HepG2 (cell line): ENCODE measurements around the gene ANKLE1. TPM values are rescaled to one million over a fixed set of nuclear protein-coding genes. Genes with fewer than 3 reads are reported as not detected.

Source experiments
- BCL6 ChIP-seq: IDR thresholded peaks from 2 replicates; pipeline ENCODE4 v1.6.1; 2016; ENCODE audit warnings: missing genetic modification reagents, missing compliant biosample characterization
- FOXJ3 ChIP-seq: sonication (generic); formaldehyde crosslinking; IDR thresholded peaks from 2 replicates; pipeline ENCODE4 v1.4.0; 2020; ENCODE audit warnings: missing genetic modification reagents, mild to moderate bottlenecking, borderline replicate concordance
- HOXA7 ChIP-seq: sonication (generic); formaldehyde crosslinking; IDR thresholded peaks from 2 replicates; pipeline ENCODE4 v1.8.1; 2022; ENCODE audit warnings: mild to moderate bottlenecking, missing genetic modification reagents, moderate library complexity
- IRF2 ChIP-seq: IDR thresholded peaks from 2 replicates; pipeline ENCODE4 v1.6.1; 2018; ENCODE audit warnings: missing genetic modification reagents, missing compliant biosample characterization
- KLF9 ChIP-seq: IDR thresholded peaks from 2 replicates; pipeline ENCODE4 v1.6.1; 2016; ENCODE audit warnings: low read depth
- MXI1 ChIP-seq: IDR thresholded peaks from 3 replicates; pipeline ENCODE4 v1.6.1; 2012; ENCODE audit warnings: low read depth, low read length, inconsistent platforms, borderline replicate concordance
- PATZ1 ChIP-seq: sonication (generic); formaldehyde crosslinking; IDR thresholded peaks from 2 replicates; pipeline ENCODE4 v1.4.0; 2020; ENCODE audit warnings: missing genetic modification reagents
- RXRA ChIP-seq: sonication (generic); formaldehyde crosslinking; IDR thresholded peaks from 2 replicates; pipeline ENCODE4 v1.5.1; 2020; ENCODE audit warnings: missing genetic modification reagents
- SOX5 ChIP-seq: IDR thresholded peaks from 2 replicates; pipeline ENCODE4 v1.6.1; 2016; ENCODE audit warnings: borderline replicate concordance
- SPEN ChIP-seq: sonication (generic); formaldehyde crosslinking; IDR thresholded peaks from 2 replicates; pipeline ENCODE4 v1.5.1; 2020; ENCODE audit warnings: low read depth, mild to moderate bottlenecking, missing genetic modification reagents
- ZBTB3 ChIP-seq: sonication (generic); formaldehyde crosslinking; IDR thresholded peaks from 2 replicates; pipeline ENCODE4 v1.4.0; 2020; ENCODE audit warnings: low read depth, mild to moderate bottlenecking, moderate library complexity, missing genetic modification reagents, borderline replicate concordance
- ZFAT ChIP-seq: sonication (generic); formaldehyde crosslinking; conservative IDR thresholded peaks from 2 replicates; pipeline ENCODE4 v1.8.1; 2023; ENCODE audit warnings: missing genetic modification reagents, inconsistent platforms
- ZNF253 ChIP-seq: sonication (generic); formaldehyde crosslinking; IDR thresholded peaks from 2 replicates; pipeline ENCODE4 v1.8.0; 2022; ENCODE audit warnings: mild to moderate bottlenecking, missing genetic modification reagents, borderline replicate concordance
- ZNF747 ChIP-seq: sonication (generic); formaldehyde crosslinking; IDR thresholded peaks from 2 replicates; pipeline ENCODE4 v1.8.1; 2023; ENCODE audit warnings: missing genetic modification reagents, mild to moderate bottlenecking, borderline replicate concordance
- ZNF768 ChIP-seq: sonication (generic); formaldehyde crosslinking; IDR thresholded peaks from 2 replicates; pipeline ENCODE4 v1.4.0; 2020; ENCODE audit warnings: missing genetic modification reagents
- polyA plus RNA-seq, 8 experiments: library from polyadenylated mRNA; depleted of rRNA in 3 of 8; stranded (reverse) in 7 of 8; unstranded in 1 of 8; fragments of >200 nt; fragmentation: Illumina TruSeq in 4 of 8; extraction: Trizol in 4 of 8; gene quantifications; 2 replicates each; pipeline versions ENCODE4 v1.2.1 to v1.2.3, GENCODE V29; 2011 to 2016; ENCODE audit warnings: low read depth in 4 of 8, missing spikeins in 1 of 8, mixed read lengths in 1 of 8; ENCODE audit not compliant: insufficient read depth in 1 of 8
- total RNA-seq, 5 experiments: library from RNA; depleted of rRNA; stranded (reverse); fragments of >200 nt; fragmentation: Illumina TruSeq; extraction: Trizol; gene quantifications; 2 replicates each; pipeline ENCODE4 v1.2.3, GENCODE V29; 2016; ENCODE audit warnings: low read depth in 1 of 5
- TF ChIP-seq, protein P1 (sequence below): sonication (generic); formaldehyde crosslinking; IDR thresholded peaks from 2 replicates; pipeline ENCODE4 v1.4.0; 2020; ENCODE audit warnings: missing genetic modification reagents; ENCODE audit errors: not compliant biosample characterization
- TF ChIP-seq, protein P2 (sequence below): sonication (generic); formaldehyde crosslinking; IDR thresholded peaks from 2 replicates; pipeline ENCODE4; 2020; ENCODE audit warnings: missing genetic modification reagents, mild to moderate bottlenecking, borderline replicate concordance
- TF ChIP-seq, protein P3 (sequence below): sonication (generic); formaldehyde crosslinking; IDR thresholded peaks from 2 replicates; pipeline ENCODE4 v1.4.0; 2020; ENCODE audit warnings: missing genetic modification reagents

Gene ANKLE1
- total and polyA plus RNA-seq, 2 of the 13 experiments (the other 11 are each of a cell fraction or from before 2014, with no cell fraction given), result 0.69 to 1.5 TPM

DNA sequence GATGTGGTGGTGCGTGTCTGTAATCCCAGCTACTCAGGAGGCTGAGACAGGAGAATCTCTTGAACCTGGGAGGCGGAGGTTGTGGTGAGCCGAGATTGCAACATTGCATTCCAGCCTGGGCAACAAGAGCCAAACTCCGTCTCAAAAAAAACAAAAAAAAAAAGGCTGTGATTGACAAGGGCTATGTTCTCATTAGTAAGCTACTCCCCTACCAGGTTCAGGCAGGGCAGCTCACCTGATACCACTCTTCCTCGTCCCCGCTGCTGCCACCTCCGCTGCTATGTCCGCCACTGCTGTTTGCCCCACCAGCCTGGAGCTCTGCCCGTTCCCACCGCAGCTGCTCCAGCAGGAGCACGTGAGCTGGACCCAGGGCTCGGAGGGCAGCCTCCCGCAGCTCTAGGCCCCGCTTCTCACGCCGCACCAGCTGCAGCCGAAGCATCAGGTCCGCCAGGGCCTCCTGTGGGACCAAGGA, 26.5 kb upstream of the ANKLE1 start (continued):
- TF ChIP-seq, protein P1, sequence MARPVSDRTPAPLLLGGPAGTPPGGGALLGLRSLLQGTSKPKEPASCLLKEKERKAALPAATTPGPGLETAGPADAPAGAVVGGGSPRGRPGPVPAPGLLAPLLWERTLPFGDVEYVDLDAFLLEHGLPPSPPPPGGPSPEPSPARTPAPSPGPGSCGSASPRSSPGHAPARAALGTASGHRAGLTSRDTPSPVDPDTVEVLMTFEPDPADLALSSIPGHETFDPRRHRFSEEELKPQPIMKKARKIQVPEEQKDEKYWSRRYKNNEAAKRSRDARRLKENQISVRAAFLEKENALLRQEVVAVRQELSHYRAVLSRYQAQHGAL (CRISPR knock-in tag), result no peak
- TF ChIP-seq ZNF747 (CRISPR knock-in tag) (0 out of 2 replicates have a peak, but pooled peaks have one; percentile 67), ZFAT (no peak), ZNF253 (no peak), ZNF768 (CRISPR knock-in tag) (peak; percentile 44; the same call in 1 of the 2 replicates), SPEN (CRISPR knock-in tag) (peak; percentile 43; the same call in 1 of the 2 replicates), KLF9 (no peak), ZBTB3 (CRISPR knock-in tag) (no peak), RXRA (CRISPR knock-in tag) (peak; percentile 44; the same call in 1 of the 2 replicates), HOXA7 (CRISPR knock-in tag) (no peak), PATZ1 (CRISPR knock-in tag) (0 out of 2 replicates have a peak, but pooled peaks have one; percentile 26), BCL6 (CRISPR knock-in tag) (peak; percentile 35; the same call in 1 of the 2 replicates), IRF2 (CRISPR knock-in tag) (peak; percentile 19; the same call in 1 of the 2 replicates), SOX5 (peak; percentile 32; the same call in 1 of the 2 replicates), MXI1 (peak; percentile 13; the same call in 1 of the 3 replicates), FOXJ3 (CRISPR knock-in tag) (no peak)
- TF ChIP-seq, protein P2, sequence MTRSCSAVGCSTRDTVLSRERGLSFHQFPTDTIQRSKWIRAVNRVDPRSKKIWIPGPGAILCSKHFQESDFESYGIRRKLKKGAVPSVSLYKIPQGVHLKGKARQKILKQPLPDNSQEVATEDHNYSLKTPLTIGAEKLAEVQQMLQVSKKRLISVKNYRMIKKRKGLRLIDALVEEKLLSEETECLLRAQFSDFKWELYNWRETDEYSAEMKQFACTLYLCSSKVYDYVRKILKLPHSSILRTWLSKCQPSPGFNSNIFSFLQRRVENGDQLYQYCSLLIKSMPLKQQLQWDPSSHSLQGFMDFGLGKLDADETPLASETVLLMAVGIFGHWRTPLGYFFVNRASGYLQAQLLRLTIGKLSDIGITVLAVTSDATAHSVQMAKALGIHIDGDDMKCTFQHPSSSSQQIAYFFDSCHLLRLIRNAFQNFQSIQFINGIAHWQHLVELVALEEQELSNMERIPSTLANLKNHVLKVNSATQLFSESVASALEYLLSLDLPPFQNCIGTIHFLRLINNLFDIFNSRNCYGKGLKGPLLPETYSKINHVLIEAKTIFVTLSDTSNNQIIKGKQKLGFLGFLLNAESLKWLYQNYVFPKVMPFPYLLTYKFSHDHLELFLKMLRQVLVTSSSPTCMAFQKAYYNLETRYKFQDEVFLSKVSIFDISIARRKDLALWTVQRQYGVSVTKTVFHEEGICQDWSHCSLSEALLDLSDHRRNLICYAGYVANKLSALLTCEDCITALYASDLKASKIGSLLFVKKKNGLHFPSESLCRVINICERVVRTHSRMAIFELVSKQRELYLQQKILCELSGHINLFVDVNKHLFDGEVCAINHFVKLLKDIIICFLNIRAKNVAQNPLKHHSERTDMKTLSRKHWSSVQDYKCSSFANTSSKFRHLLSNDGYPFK, result peak; percentile 74; the same call in 1 of the 2 replicates
- TF ChIP-seq, protein P3, sequence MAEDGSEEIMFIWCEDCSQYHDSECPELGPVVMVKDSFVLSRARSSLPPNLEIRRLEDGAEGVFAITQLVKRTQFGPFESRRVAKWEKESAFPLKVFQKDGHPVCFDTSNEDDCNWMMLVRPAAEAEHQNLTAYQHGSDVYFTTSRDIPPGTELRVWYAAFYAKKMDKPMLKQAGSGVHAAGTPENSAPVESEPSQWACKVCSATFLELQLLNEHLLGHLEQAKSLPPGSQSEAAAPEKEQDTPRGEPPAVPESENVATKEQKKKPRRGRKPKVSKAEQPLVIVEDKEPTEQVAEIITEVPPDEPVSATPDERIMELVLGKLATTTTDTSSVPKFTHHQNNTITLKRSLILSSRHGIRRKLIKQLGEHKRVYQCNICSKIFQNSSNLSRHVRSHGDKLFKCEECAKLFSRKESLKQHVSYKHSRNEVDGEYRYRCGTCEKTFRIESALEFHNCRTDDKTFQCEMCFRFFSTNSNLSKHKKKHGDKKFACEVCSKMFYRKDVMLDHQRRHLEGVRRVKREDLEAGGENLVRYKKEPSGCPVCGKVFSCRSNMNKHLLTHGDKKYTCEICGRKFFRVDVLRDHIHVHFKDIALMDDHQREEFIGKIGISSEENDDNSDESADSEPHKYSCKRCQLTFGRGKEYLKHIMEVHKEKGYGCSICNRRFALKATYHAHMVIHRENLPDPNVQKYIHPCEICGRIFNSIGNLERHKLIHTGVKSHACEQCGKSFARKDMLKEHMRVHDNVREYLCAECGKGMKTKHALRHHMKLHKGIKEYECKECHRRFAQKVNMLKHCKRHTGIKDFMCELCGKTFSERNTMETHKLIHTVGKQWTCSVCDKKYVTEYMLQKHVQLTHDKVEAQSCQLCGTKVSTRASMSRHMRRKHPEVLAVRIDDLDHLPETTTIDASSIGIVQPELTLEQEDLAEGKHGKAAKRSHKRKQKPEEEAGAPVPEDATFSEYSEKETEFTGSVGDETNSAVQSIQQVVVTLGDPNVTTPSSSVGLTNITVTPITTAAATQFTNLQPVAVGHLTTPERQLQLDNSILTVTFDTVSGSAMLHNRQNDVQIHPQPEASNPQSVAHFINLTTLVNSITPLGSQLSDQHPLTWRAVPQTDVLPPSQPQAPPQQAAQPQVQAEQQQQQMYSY (CRISPR knock-in tag), result no peak
